Activated CD4-positive, alpha-beta memory T cell treated with anti-CD3 and anti-CD28 coated beads, Interleukin-2, amount 10 ng/mL, durations not matched to agents 7 days and 5 days (primary cell): ENCODE results near the gene AFAP1L2. TPM values are rescaled to one million over a fixed set of nuclear protein-coding genes. Genes with fewer than 3 reads are reported as not detected.
"Not testable (repeated sequence)": the region's sequence is repeated elsewhere in the genome, so short reads cannot be mapped to it uniquely, and the experiment has no call there.

Experiments used
- CTCF ChIA-PET: fragments of 350-600 bp; sonication (Branson Sonifier 250); formaldehyde crosslinking; loops from one replicate; lab custom pipeline; 2021; ENCODE audit warnings: antibody characterized with exemption, inconsistent platforms; lab: Charles Lee
- POLR2A ChIA-PET: fragments of 350-600 bp; sonication (Branson Sonifier 250); formaldehyde crosslinking; loops from one replicate; lab custom pipeline; 2021; ENCODE audit warnings: antibody characterized with exemption; lab: Charles Lee
- DNase-seq: peaks from one replicate; pipeline ENCODE4 v3.0.0-alpha.2; 2020
- H3K27ac Mint-ChIP-seq: one replicate; pipeline ENCODE4 v1.8.0; 2021; ENCODE audit warnings: mild to moderate bottlenecking, mixed read lengths
- H3K27me3 Mint-ChIP-seq: one replicate; pipeline ENCODE4 v1.8.0; 2021; ENCODE audit warnings: mixed read lengths
- H3K36me3 Mint-ChIP-seq: one replicate; pipeline ENCODE4 v1.8.0; 2021; ENCODE audit warnings: low read depth, mixed read lengths
- H3K4me1 Mint-ChIP-seq: one replicate; pipeline ENCODE4 v1.8.0; 2021; ENCODE audit warnings: mixed read lengths
- H3K4me3 Mint-ChIP-seq: one replicate; pipeline ENCODE4 v1.8.0; 2021; ENCODE audit warnings: mild to moderate bottlenecking, mixed read lengths
- H3K9me3 Mint-ChIP-seq: one replicate; pipeline ENCODE4 v1.8.0; 2021; ENCODE audit warnings: mixed read lengths
- total RNA-seq, 2 experiments: library from RNA; stranded (reverse); gene quantifications; one replicate each; pipeline ENCODE4 v1.2.3, GENCODE V29; 2021

AFAP1L2 gene
- total RNA-seq, 2 experiments from 2014 or later, result 1.5 to 1.9 TPM

GRCh38 chr10:114359953-114360345 lies 44.4 kb downstream of the AFAP1L2 start:
- no peaks in the 10 kb centered on the region for H3K36me3 Mint-ChIP-seq
- H3K4me1 Mint-ChIP-seq, result no peaks in the 10 kb centered on the region
- H3K9me3 Mint-ChIP-seq, result no peaks in the 10 kb centered on the region
- POLR2A ChIA-PET, result no interaction called here
- CTCF ChIA-PET, result no interaction called here
- peaks cover 18% of the 10 kb centered on the region for H3K27me3 Mint-ChIP-seq
- DNase-seq, result no peak
- no peak overlapping the region for H3K27ac Mint-ChIP-seq
- H3K4me3 Mint-ChIP-seq, result no peak overlapping the region

DNA sequence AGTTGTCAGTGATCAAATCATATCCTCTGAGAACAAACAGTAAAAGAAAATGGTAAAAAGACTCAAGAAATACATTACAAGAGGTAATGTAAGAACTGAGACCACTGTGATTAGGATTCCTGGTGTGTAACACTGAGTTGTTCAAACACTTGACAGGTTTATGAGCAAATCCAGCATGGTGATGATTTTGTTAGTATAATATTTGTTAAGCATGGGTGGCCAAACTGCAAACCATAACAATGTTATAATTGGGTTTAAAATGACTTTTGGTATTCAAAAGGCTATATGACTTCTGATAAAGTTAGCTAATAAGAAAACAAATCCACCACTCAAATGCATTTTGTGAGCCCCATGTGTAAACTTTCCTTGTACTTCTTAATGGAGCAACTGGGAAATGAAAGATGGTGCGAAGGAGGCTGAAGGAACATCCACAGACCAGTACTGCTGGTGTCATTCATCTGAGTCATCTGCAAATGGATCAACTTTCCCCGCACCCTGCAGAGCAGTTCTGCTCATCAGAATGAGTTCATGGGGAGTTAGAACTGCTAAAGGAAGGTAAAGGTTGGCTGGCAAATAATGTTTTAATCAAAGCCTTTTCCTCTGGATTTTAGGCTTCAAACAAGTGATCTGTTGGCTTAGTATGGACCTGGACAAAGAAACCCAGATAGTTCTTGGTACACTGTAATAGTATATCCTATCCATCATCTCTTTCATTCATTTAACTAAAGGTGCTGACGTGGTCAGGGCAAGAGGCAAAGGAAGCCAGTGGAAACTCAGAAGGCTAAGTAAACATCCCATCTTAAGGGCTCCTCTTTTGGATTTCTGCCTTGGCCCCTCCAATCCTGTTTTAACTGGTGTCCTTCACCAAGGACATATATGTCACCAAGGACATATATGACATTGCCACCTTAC lies 45.0 kb downstream of the AFAP1L2 start:
- Mint-ChIP-seq H3K27ac (no peak overlapping the region), H3K27me3 (peaks cover 20% of the 10 kb centered on the region), H3K9me3 (no peaks in the 10 kb centered on the region), H3K4me3 (no peak overlapping the region), H3K36me3 (no peaks in the 10 kb centered on the region), H3K4me1 (no peaks in the 10 kb centered on the region)
- ChIA-PET POLR2A (no interaction called here), CTCF (no interaction called here)
- no peak for DNase-seq

DNA sequence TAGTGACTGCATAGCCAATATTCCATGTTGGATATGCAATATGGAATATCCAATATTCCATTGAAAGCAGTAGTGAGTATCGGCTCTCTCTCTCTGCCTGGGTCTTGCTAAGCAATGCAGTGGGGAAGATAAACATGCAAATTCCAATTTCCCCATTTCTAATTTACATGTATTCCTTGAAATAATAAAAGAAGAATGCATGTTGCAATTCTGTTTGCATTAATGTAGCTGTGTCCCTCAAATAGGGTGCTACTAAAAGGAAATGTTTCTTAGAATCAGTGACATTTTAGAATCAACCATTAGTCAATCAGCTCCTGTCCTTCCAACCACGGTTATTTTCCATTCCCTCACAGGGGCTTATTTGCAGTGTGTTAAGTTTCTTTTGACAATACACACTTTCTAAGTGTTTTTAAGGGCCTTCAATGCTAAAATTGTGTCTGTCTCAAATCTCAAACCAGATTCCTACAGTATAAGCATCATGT lies 46.7 kb downstream of the AFAP1L2 start:
- Mint-ChIP-seq H3K36me3 (no peaks in the 10 kb centered on the region), H3K4me3 (no peak overlapping the region), H3K9me3 (no peaks in the 10 kb centered on the region), H3K27ac (no peak overlapping the region), H3K4me1 (no peaks in the 10 kb centered on the region), H3K27me3 (peaks cover 22% of the 10 kb centered on the region)
- no peak for DNase-seq
- ChIA-PET POLR2A (no interaction called here), CTCF (no interaction called here)

DNA sequence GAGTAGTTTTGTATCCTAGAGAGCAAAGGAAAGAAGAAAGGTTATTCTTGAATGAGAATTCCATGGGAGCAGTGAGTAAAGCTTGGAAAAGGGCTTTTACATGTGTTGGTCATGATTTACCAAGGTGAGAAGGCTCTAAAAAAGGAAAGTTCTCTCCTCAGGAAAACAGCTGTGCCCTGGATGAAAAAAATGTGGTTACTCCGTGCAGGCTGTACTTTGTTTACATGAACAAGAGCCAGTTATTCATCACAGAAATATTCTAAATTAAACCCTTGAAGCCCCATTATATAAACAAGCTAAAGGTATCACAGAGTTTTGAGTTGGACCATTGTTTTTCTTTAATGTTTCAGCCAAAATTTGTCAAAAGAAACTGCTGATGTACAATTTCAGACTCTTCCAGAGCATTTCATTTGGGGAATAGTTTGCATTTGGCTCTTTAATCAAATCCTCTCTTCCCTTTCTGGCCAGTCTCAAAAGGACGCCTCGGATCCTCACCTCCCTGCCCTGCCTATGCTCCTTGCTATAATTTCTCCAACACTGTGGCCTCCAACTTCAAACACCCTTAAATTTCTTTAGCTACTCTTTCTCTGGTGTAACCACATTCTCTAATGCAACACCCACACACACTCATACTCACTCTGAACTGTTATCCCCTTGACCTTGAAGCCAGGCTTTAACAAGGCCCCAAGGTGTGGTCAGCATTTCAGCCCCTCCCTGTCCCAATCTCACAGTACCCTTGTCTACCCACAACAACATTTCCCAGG lies 47.4 kb downstream of the AFAP1L2 start:
- no peak for DNase-seq
- Mint-ChIP-seq H3K27me3 (peaks cover 22% of the 10 kb centered on the region), H3K27ac (no peak overlapping the region), H3K9me3 (no peaks in the 10 kb centered on the region), H3K4me1 (no peaks in the 10 kb centered on the region), H3K4me3 (no peak overlapping the region), H3K36me3 (no peaks in the 10 kb centered on the region)
- ChIA-PET POLR2A (no interaction called here), CTCF (no interaction called here)

DNA sequence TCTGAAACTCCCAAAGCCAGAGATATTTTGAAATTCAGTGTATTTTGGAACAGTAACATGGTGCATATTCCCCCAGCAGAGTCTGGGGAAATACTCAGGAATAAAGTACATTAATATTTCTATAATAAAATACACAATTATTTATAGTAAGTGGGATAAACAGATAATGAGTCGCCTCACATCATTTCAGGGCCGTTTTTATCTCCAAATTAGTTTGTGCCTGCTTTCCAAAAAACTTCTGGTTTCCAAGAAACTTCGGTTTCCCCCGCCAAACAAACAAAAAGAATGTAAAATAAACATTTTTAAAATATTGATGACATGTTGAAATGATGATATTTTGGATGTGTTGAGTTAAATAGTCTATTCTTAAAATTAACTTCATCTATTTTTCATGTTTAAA lies 48.2 kb downstream of the AFAP1L2 start:
- Mint-ChIP-seq H3K36me3 (no peaks in the 10 kb centered on the region), H3K4me3 (no peak overlapping the region), H3K9me3 (no peaks in the 10 kb centered on the region), H3K27ac (no peak overlapping the region), H3K4me1 (no peaks in the 10 kb centered on the region), H3K27me3 (peaks cover 22% of the 10 kb centered on the region)
- no peak for DNase-seq
- POLR2A ChIA-PET, result no interaction called here
- CTCF ChIA-PET, result no interaction called here

DNA sequence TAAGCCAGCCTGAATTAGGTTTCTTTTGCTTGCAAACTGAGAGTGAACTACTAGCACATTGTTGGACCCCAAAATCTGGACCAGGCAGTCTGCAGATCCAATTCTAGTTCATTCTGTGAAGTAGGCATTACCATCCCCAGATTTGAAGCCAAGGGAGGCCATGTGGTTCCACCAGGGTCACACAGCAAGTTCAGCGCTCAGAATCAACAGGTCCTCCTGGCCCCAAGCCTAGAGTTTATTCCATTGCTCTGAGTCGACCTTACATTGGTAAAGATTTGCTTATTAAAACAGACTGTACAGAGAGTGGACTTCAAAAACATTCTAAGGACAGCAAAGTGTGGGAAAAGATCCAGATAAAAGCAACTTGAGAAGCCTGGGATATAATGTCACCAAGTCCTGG lies 50.9 kb downstream of the AFAP1L2 start:
- POLR2A ChIA-PET, result no interaction called here
- H3K4me3 Mint-ChIP-seq, result no peak overlapping the region
- no peaks in the 10 kb centered on the region for H3K4me1 Mint-ChIP-seq
- no peaks in the 10 kb centered on the region for H3K36me3 Mint-ChIP-seq
- H3K9me3 Mint-ChIP-seq, result no peaks in the 10 kb centered on the region
- DNase-seq, result no peak
- H3K27ac Mint-ChIP-seq, result no peak overlapping the region
- H3K27me3 Mint-ChIP-seq, result peaks cover 15% of the 10 kb centered on the region
- CTCF ChIA-PET, result no interaction called here

DNA sequence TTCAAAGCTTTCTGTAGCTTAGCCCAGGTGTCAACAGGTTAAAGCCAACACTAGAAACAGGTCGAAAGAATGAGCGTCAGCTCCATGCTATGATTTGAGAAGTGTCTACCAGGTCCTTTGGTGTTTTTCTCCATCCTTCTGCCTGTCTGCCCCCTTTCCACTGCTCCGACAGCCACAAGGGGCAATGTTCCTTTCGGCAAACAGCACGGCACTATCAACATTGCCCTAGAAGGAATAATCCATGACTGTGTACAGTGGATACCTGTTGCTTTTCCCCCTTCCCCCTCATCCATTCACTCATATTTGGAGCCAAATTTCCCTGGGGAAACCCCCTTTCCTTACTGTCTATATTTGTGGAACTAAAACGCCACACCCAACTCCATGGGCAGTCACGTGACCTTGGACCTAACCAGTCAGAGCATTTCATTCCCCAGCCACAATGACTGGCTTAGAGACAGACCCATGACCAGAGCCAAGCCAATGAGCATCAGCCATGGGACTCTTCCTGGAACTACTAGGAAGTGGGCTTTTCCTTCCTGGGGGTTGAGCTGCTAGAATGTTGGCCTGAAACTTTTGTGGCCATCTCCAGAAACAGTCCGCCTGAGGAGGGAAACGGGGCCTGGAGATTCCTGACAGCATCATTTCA lies 51.5 kb downstream of the AFAP1L2 start:
- H3K36me3 Mint-ChIP-seq, result no peaks in the 10 kb centered on the region
- CTCF ChIA-PET, result no interaction called here
- no peak overlapping the region for H3K27ac Mint-ChIP-seq
- DNase-seq, result no peak
- POLR2A ChIA-PET, result no interaction called here
- H3K4me1 Mint-ChIP-seq, result no peaks in the 10 kb centered on the region
- H3K27me3 Mint-ChIP-seq, result peaks cover 15% of the 10 kb centered on the region
- no peaks in the 10 kb centered on the region for H3K9me3 Mint-ChIP-seq
- no peak overlapping the region for H3K4me3 Mint-ChIP-seq

GRCh38 chr10:114350751-114351150 lies 53.6 kb downstream of the AFAP1L2 start:
- ChIA-PET CTCF (no interaction called here), POLR2A (no interaction called here)
- no peak overlapping the region for H3K4me3 Mint-ChIP-seq
- H3K27ac Mint-ChIP-seq, result no peak overlapping the region
- no peaks in the 10 kb centered on the region for H3K4me1 Mint-ChIP-seq
- peaks cover 7% of the 10 kb centered on the region for H3K27me3 Mint-ChIP-seq
- no peaks in the 10 kb centered on the region for H3K9me3 Mint-ChIP-seq
- DNase-seq, result no peak
- no peaks in the 10 kb centered on the region for H3K36me3 Mint-ChIP-seq

DNA sequence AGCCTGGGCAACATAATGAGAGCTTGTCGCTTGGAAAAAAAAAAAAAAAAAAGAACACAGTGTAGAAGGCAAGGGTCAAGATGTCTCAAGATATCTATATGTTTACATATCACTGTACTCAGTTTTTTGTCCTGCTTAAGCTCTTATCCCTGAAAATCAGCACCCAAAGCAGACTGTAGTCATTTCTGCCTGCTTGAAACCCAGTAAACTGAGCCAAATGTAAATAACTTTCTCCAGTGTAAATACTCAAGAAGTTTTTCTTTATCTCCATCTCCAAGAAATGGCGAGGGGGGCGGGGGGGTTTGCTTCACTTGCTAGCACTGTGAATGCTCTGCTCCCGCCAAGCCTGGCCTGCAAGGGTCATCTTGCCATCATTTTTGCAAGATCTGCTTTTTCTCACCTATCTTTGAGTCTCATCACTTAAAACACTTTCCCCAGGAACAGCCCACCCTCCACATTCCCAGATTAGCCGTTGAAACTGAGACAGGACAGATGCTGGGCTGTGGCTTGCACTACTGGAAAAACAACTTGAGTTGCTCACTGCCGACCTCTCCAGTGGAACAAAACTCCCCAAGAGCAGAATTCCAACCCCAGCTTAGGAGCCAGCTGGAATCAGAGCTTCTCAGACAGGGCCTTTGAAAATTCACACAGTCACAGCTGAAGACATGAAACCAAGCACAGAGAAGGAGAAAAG lies 54.6 kb downstream of the AFAP1L2 start:
- ChIA-PET CTCF (no interaction called here), POLR2A (no interaction called here)
- H3K27me3 Mint-ChIP-seq, result peaks cover 2% of the 10 kb centered on the region
- H3K9me3 Mint-ChIP-seq, result no peaks in the 10 kb centered on the region
- DNase-seq, result no peak
- no peak overlapping the region for H3K27ac Mint-ChIP-seq
- H3K4me1 Mint-ChIP-seq, result no peaks in the 10 kb centered on the region
- H3K4me3 Mint-ChIP-seq, result no peak overlapping the region
- no peaks in the 10 kb centered on the region for H3K36me3 Mint-ChIP-seq

DNA sequence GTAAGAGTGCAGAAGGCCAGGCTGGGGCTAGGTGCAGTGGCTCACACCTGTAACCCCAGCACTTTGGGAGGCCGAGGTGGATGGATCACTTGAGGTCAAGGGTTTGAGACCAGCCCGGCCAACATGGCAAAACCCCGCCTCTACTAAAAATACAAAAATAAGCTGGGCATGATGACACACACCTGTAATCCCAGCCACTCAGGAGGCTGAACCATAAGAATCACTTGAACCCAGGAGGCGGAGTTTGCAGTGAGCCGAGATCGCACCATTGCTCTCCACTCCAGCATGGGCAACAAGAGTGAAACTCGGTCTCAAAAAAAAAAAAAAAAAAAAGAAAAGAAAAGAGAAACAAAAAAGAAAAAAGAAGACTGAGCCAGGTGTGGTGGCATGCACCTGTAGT lies 55.2 kb downstream of the AFAP1L2 start:
- POLR2A ChIA-PET, H3K9me3 Mint-ChIP-seq: not testable (repeated sequence)

DNA sequence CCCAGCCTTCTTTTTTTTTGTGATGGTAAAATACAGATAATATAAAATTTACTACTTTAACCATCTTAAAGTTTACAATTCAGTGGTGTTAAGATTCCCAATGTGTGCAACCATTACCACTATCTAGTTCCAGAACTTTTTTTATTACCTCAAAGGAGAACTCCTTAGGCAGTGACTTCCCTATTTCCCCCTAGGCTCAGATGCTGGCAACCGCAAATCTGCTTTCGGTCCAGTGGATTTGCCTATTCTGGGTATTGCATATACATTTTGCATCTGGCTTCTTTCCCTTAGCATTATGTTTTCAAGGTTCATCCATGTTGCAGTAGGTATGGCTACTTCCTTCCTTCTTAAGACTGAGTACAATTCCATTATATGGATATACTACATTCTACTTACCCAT lies 56.5 kb downstream of the AFAP1L2 start:
- Mint-ChIP-seq H3K4me1 (no peaks in the 10 kb centered on the region), H3K36me3 (no peaks in the 10 kb centered on the region), H3K4me3 (no peak overlapping the region), H3K27me3 (no peaks in the 10 kb centered on the region), H3K9me3 (no peaks in the 10 kb centered on the region), H3K27ac (no peak overlapping the region)
- ChIA-PET POLR2A (no interaction called here), CTCF (no interaction called here)
- no peak for DNase-seq

More for the DNA sequence above, 55.2 kb downstream of the AFAP1L2 start:
- DNase-seq, H3K27me3 Mint-ChIP-seq, H3K27ac Mint-ChIP-seq, CTCF ChIA-PET, H3K4me1 Mint-ChIP-seq, H3K4me3 Mint-ChIP-seq, H3K36me3 Mint-ChIP-seq: not testable (repeated sequence)

DNA sequence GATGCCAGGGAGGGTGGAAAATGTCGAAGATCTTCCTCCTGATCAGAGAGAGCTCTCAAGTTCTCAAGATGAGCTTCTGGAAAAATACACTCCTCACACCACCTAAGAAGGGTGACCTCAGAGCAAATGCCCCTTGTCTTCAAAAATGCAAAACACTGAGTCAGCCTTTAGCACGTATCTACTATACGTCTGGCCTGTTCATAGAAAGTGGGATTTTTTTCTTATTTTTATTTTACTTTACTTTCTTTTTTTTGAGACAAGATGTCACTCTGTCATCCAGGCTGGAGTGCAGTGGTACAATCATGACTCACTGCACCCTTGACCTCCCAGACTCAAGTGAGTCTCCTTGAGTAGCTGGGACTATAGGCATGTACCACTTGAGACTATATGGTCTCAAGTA lies 57.1 kb downstream of the AFAP1L2 start:
- CTCF ChIA-PET, result no interaction called here
- Mint-ChIP-seq H3K36me3 (no peaks in the 10 kb centered on the region), H3K4me3 (no peak overlapping the region), H3K4me1 (no peaks in the 10 kb centered on the region), H3K27me3 (no peaks in the 10 kb centered on the region), H3K27ac (no peak overlapping the region), H3K9me3 (no peaks in the 10 kb centered on the region)
- DNase-seq, result no peak
- POLR2A ChIA-PET, result no interaction called here
